K562 (cell line): Measurements from ENCODE around the gene ADAMTS15. TPM values are rescaled to one million over a fixed set of nuclear protein-coding genes. Genes with fewer than 3 reads are reported as not detected.

Source experiments
- ATAC-seq: fragments of 200-7000 bp; cut with Tn5 transposase; 3 replicates; pipeline ENCODE4 v1.9.1; 2020; ENCODE audit warnings: moderate library complexity
- BruUV-seq: library from RNA; stranded (reverse); fragments of 400-500 nt; replicated peaks from 2 replicates; lab custom pipeline; 2021; lab: Mats Ljungman, UMichigan
- CTCF ChIA-PET: fragments of 300-600 bp; formaldehyde crosslinking; extraction: SDS; loops from one replicate; lab custom pipeline; 2021; ENCODE audit warnings: low intra/inter-chr PET ratio; lab: Yijun Ruan, JAX
- POLR2A ChIA-PET: fragments of 300-600, 350-650 bp; sonication (Branson Sonifier 250); formaldehyde crosslinking; extraction: SDS; loops from one replicate; lab custom pipeline; 2021; ENCODE audit warnings: antibody characterized with exemption, inconsistent platforms; lab: Yijun Ruan, JAX
- DNase-seq, 4 experiments: peaks; one replicate each; pipeline versions ENCODE4 v3.0.0 to v3.0.0-alpha.2; 2011 to 2018; ENCODE audit warnings: low spot score in 3 of 4, mixed read lengths in 3 of 4; ENCODE audit errors: extremely low read depth in 1 of 4
- FAIRE-seq: peaks from 2 replicates; lab custom pipeline; 2011; peaks lifted over from hg19 to GRCh38; lab: Jason Lieb, UNC
- H2AFZ ChIP-seq: 2 replicates; pipeline ENCODE4 v1.6.0; 2011; ENCODE audit warnings: low read depth, low read length, control low read depth, inconsistent platforms
- H3K27ac ChIP-seq: fragments of 200-600 bp; 3 replicates; pipeline ENCODE4 v1.8.0; 2011; ENCODE audit warnings: low read depth, mild to moderate bottlenecking, control low read depth, inconsistent platforms, low read length, moderate library complexity, mixed read lengths; ENCODE audit errors: extremely low read depth
- H3K27me3 ChIP-seq, 2 experiments: fragments of 300-600 bp in 1 of 2; 2 replicates in 1 of 2; 3 replicates in 1 of 2; pipeline versions ENCODE4 v1.6.0 to v1.8.0; 2011; ENCODE audit warnings: inconsistent platforms in 2 of 2, low read length in 2 of 2, mild to moderate bottlenecking in 1 of 2, mixed read lengths in 1 of 2, moderate library complexity in 1 of 2; ENCODE audit not compliant: control insufficient read depth in 2 of 2, insufficient read depth in 2 of 2
- H3K36me3 ChIP-seq: fragments of 300-600 bp; 3 replicates; pipeline ENCODE4 v1.8.0; 2011; ENCODE audit warnings: mild to moderate bottlenecking, low read length, inconsistent platforms; ENCODE audit not compliant: control insufficient read depth, insufficient read depth
- H3K4me1 ChIP-seq, 2 experiments: fragments of 200-600 bp in 1 of 2; replicated peaks in 1 of 2; 2 replicates in 1 of 2; 3 replicates in 1 of 2; pipeline versions ENCODE4 v1.5.1 to v1.8.0; 2011; ENCODE audit warnings: inconsistent platforms in 2 of 2, low read length in 2 of 2, mild to moderate bottlenecking in 1 of 2, mixed read lengths in 1 of 2, moderate library complexity in 1 of 2; ENCODE audit not compliant: control insufficient read depth in 2 of 2, insufficient read depth in 2 of 2
- H3K4me2 ChIP-seq: 2 replicates; pipeline ENCODE4 v1.6.1; 2011; ENCODE audit warnings: low read length, control low read depth, inconsistent platforms, mixed read lengths; ENCODE audit not compliant: insufficient read depth
- H3K4me3 ChIP-seq: fragments of 200-600 bp; sonication (generic), shearing (Covaris generic); 2 replicates; pipeline ENCODE4 v1.5.1; 2016; ENCODE audit warnings: control low read depth, inconsistent platforms
- H3K79me2 ChIP-seq: fragments of 200-600 bp; 3 replicates; pipeline ENCODE4 v1.8.0; 2011; ENCODE audit warnings: low read length, inconsistent platforms; ENCODE audit not compliant: control insufficient read depth, insufficient read depth
- H3K9ac ChIP-seq, 2 experiments: 2 replicates each; pipeline versions ENCODE4 v1.6.0 to v1.6.1; 2011; ENCODE audit warnings: low read depth in 2 of 2, low read length in 2 of 2, control low read depth in 1 of 2, inconsistent platforms in 1 of 2, mild to moderate bottlenecking in 1 of 2, mixed read lengths in 1 of 2; ENCODE audit not compliant: insufficient read depth in 1 of 2
- H3K9me1 ChIP-seq: one replicate; pipeline ENCODE4 v1.6.0; 2011; ENCODE audit warnings: inconsistent platforms, mild to moderate bottlenecking, low read length, moderate library complexity; ENCODE audit not compliant: control insufficient read depth, insufficient read depth
- H3K9me3 ChIP-seq: replicated peaks from 2 replicates; pipeline ENCODE4 v1.5.1; 2011; ENCODE audit warnings: low read depth, low read length, inconsistent platforms; ENCODE audit not compliant: control insufficient read depth, insufficient read depth
- H4K20me1 ChIP-seq: replicated peaks from 2 replicates; pipeline ENCODE4 v1.6.1; 2011; ENCODE audit warnings: low read length, inconsistent platforms, mixed read lengths; ENCODE audit not compliant: control insufficient read depth, insufficient read depth
- CBX8 ChIP-seq: fragments of 200-600 bp; sonication (generic); IDR thresholded peaks from 2 replicates; pipeline ENCODE4 v1.6.1; 2012; ENCODE audit warnings: borderline replicate concordance, mixed run types, low read depth, mild to moderate bottlenecking, moderate library complexity, mixed read lengths, low read length, control low read depth, inconsistent platforms; ENCODE audit not compliant: poor library complexity, severe bottlenecking; ENCODE audit errors: extremely low read depth
- GABPB1 ChIP-seq: sonication (generic); formaldehyde crosslinking; IDR thresholded peaks from 2 replicates; pipeline ENCODE4 v1.8.0; 2022; ENCODE audit warnings: mild to moderate bottlenecking, missing genetic modification reagents
- MEF2A ChIP-seq: IDR thresholded peaks from 2 replicates; pipeline ENCODE4 v1.6.1; 2011; ENCODE audit warnings: low read depth, mild to moderate bottlenecking, low read length, moderate library complexity; ENCODE audit not compliant: control insufficient read depth
- MEIS2 ChIP-seq: fragments of 450-650 bp; IDR thresholded peaks from 2 replicates; pipeline ENCODE4 v1.6.1; 2014; ENCODE audit warnings: mild to moderate bottlenecking; ENCODE audit not compliant: partially characterized antibody
- MXD1 ChIP-seq: fragments of 250-450 bp; sonication (Bioruptor Pico); IDR thresholded peaks from 2 replicates; pipeline ENCODE4 v1.8.0; 2021; ENCODE audit warnings: borderline replicate concordance, mild to moderate bottlenecking, moderate library complexity; ENCODE audit not compliant: poor library complexity, severe bottlenecking
- NR2C1 ChIP-seq, 2 experiments: fragments of 450-650 bp; IDR thresholded peaks; 2 replicates each; pipeline ENCODE4 v1.6.1; 2017; ENCODE audit warnings: mild to moderate bottlenecking in 2 of 2, antibody characterized with exemption in 1 of 2, inconsistent platforms in 1 of 2, missing compliant biosample characterization in 1 of 2, missing genetic modification characterization in 1 of 2
- PRDM10 ChIP-seq: fragments of 450-650 bp; IDR thresholded peaks from 2 replicates; pipeline ENCODE4 v1.6.1; 2018; ENCODE audit not compliant: partially characterized antibody
- PREB ChIP-seq: sonication (generic); formaldehyde crosslinking; IDR thresholded peaks from 2 replicates; pipeline ENCODE4 v1.8.1; 2023; ENCODE audit warnings: mild to moderate bottlenecking, missing genetic modification reagents
- TCF15 ChIP-seq: fragments of 250-450 bp; sonication (Bioruptor Pico); IDR thresholded peaks from 2 replicates; pipeline ENCODE4 v1.8.0; 2022; ENCODE audit warnings: moderate library complexity, mild to moderate bottlenecking, inconsistent platforms
- TCF7 ChIP-seq: sonication (generic); IDR thresholded peaks from 2 replicates; pipeline ENCODE4 v1.6.1; 2016; ENCODE audit warnings: antibody characterized with exemption, borderline replicate concordance
- TCFL5 ChIP-seq: fragments of 250-450 bp; sonication (Bioruptor Pico); conservative IDR thresholded peaks from 2 replicates; pipeline ENCODE4 v1.6.1; 2021; ENCODE audit warnings: mild to moderate bottlenecking, moderate library complexity, matching md5 sums
- ZFX ChIP-seq: sonication (generic); formaldehyde crosslinking; IDR thresholded peaks from 2 replicates; pipeline ENCODE4 v1.8.0; 2022; ENCODE audit warnings: mild to moderate bottlenecking, missing genetic modification reagents, moderate library complexity
- ZNF232 ChIP-seq: sonication (generic); formaldehyde crosslinking; IDR thresholded peaks from 2 replicates; pipeline ENCODE4 v1.8.0; 2022; ENCODE audit warnings: mild to moderate bottlenecking, missing genetic modification reagents
- WGBS: fragments of 100-300 bp; shearing (Covaris generic); methylation state at CpG from one replicate; pipeline ENCODE4 v1.1.6; 2016; ENCODE audit warnings: low coverage, mixed read lengths; ENCODE audit not compliant: insufficient coverage; ENCODE audit errors: missing lambda C conversion rate; 5-methylcytosine and 5-hydroxymethylcytosine counted together
- in situ Hi-C: fragments of 300-500 bp; cut with MboI; formaldehyde crosslinking; loops from 4 replicates; pipeline ENCODE4 v1.15.0; 2018; ENCODE audit warnings: inconsistent platforms, mixed read lengths
- intact Hi-C: fragments of 100-400 bp; cut with micrococcal nuclease; formaldehyde crosslinking; loops from 2 replicates; pipeline ENCODE4 v1.14.2; 2022
- polyA plus RNA-seq, 8 experiments: library from polyadenylated mRNA; depleted of rRNA in 4 of 8; stranded (reverse) in 5 of 8; unstranded in 3 of 8; fragments of >200 nt; fragmentation: Nextera tagmentation in 2 of 8; fragmentation: Illumina TruSeq in 1 of 8; extraction: Ambion mirVana in 2 of 8; extraction: Trizol in 1 of 8; gene quantifications; 2 replicates each; pipeline versions ENCODE4 v1.2.1 to v1.2.3, GENCODE V29; 2011 to 2014; ENCODE audit warnings: inconsistent platforms in 1 of 8, missing spikeins in 1 of 8
- total RNA-seq, 7 experiments: library from RNA; depleted of rRNA in 6 of 7; stranded (reverse); fragments of >200 nt in 6 of 7; fragmentation: Illumina TruSeq in 2 of 7; extraction: Trizol in 2 of 7; gene quantifications; 2 replicates each; pipeline versions ENCODE4 v1.2.1 to v1.2.3, GENCODE V29; 2011 to 2021; ENCODE audit warnings: low replicate concordance in 1 of 7

The ADAMTS15 gene
- total and polyA plus RNA-seq, 9 of the 15 experiments (the other 6 are each of a cell fraction or from before 2014, with no cell fraction given) = 0.04 TPM; not detected in 8

GRCh38 chr11:130436171-130436570 is 12.3 kb upstream of the ADAMTS15 start:
- DNase-seq = no peak
- POLR2A ChIA-PET = no interaction called here
- H3K4me2 ChIP-seq = no peak overlapping the region
- 0 out of 2 replicates have a peak, but pooled peaks cover 4% of the 10 kb centered on the region for H4K20me1 ChIP-seq
- in situ Hi-C loops (loop anchor here (5.0 kb wide), 1 partner anchor 431 kb away; no protein-coding TSS in a partner anchor), intact Hi-C loops (no loop called here)
- no peak overlapping the region for H3K27ac ChIP-seq
- ATAC-seq = no peak
- H2AFZ ChIP-seq = no peak overlapping the region
- no peak for FAIRE-seq
- 0% methylated on average over 3 of the region's 3 CpGs for WGBS
- H3K79me2 ChIP-seq = no peaks in the 10 kb centered on the region
- H3K9ac ChIP-seq = no peak overlapping the region
- H3K9me1 ChIP-seq = no peaks in the 10 kb centered on the region
- no peaks in the 10 kb centered on the region for H3K36me3 ChIP-seq
- no peak overlapping the region for H3K4me3 ChIP-seq
- no peaks in the 10 kb centered on the region for H3K4me1 ChIP-seq
- CTCF ChIA-PET = interaction anchor here (0.9 to 8.5 kb wide), 4 partner anchors 426 to 458 kb away, joined by 4 to 259 read pairs (median 18); no protein-coding TSS in a partner anchor
- no peaks in the 10 kb centered on the region for H3K9me3 ChIP-seq
- BruUV-seq = no TSS peak
- peaks cover 3 to 22% of the 10 kb centered on the region in 2 experiments; a peak in 3 of 5 replicates for H3K27me3 ChIP-seq
- TF ChIP-seq ZFX (CRISPR knock-in tag) (no peak), PREB (CRISPR knock-in tag) (no peak), PRDM10 (no peak), MEIS2 (no peak), NR2C1 (IDR thresholded peaks at IDR 0.05) (no peak), NR2C1 (tag; IDR thresholded peaks at IDR 0.05) (no peak), MEF2A (no peak), ZNF232 (CRISPR knock-in tag) (no peak), TCF7 (no peak), MXD1 (no peak), GABPB1 (CRISPR knock-in tag) (no peak), TCFL5 (no peak), TCF15 (CRISPR knock-in tag) (no peak), CBX8 (no peak)
